Activated T-cell treated with anti-CD3 and anti-CD28 coated beads for 24 hours (primary cell): ENCODE data around the gene FCER2.
A peak's percentile ranks its signal among the peaks of the same experiment; 100 is the strongest.

Experiments
- DNase-seq: peaks from one replicate; pipeline ENCODE4 v3.0.0-alpha.2; 2020; ENCODE audit warnings: low read depth

FCER2 gene

DNA sequence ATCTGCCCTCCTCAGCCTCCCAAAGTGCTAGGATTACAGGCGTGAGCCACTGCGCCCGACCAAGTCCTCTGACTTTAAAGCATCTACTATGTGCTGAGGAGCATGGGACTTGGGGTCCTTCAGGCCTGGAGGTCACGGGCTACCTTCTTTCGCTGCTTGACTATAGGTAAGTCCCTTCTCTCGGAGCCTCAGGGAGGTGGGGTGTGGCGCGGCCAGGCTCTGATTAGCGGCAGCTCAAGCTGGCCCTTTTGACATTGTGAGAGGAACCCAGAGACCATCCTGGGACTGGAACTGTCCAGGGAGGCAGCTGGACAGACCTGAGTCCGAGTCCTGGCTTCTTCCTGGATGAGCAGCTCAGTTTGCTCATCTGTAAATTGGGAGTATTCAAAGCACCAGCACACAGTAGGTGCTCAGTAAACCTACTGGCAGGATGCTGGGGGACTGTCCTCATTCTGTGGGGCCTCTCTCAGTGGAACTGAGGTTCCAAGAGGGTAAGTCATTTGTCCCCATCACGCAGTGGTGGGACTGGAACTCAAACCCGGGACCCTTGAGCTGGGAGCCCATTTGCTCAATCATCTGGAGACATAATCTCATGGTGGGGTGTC, 780 bp downstream of the FCER2 start:
- no peak for DNase-seq

DNA sequence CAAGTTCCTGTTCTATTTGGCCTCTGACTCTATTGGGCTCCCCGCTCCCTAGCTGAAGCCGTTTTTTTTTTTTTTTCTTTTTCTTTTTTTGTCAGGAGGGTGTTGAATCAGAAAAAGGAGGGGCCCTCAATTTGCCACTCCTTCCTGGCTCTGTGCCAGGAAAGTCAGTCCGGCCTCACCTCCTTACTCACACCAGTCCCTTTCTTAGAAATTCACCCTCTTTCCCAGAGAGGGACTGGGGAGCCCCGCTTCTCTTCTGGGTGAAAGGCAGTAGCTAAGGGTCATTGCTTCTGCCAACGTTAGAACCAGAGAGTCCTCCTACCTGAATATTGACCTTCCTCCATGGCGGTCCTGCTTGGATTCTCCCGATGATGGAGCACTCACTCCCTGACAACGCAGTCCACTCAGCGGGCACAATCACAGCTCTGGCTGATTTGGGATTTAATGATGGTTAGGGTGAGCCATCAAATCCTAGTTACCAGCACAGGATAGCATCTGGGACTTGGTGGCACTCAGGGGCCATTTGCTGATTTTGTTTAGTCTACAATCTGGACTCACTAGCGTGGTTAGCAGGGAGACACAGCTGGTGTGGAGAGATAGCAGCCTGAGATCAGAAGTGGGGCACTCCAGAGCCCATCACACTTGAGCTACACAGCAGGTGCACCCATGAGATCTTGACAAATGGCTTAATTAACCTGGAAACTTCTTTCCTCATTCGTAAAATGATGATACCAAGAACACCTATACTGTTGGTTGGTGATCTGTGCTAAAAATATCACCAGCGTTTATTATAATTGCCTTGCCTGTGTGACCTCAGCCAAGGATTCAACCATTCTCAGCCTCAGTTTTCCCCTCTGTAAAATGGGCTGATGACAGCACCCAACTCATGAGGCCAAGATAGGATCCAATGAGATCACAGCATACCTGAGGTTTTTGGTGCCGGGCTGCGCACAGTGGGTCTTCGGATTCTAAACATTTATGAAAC, 2.2 kb downstream of the FCER2 start:
- peak; percentile 35 for DNase-seq

DNA sequence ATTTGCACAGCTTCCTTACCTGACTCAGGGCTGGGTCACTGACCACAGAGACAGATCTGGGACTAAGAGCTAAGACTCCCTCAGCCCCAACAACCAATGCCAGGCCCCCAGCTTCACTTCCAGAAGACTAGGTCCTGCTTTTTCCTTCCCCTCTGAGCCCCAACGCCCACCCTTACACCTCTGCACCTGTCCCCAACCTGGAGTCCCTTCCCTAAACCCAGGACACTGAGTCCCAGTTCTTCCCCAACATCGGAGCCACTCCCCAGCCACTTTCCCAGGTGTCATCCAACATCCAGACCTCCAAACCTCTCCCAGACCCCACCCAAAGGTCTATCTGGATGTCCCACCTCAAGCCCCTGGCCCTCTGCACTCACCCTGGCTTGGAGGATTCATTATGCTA, 2.9 kb downstream of the FCER2 start:
- DNase-seq: no peak

DNA sequence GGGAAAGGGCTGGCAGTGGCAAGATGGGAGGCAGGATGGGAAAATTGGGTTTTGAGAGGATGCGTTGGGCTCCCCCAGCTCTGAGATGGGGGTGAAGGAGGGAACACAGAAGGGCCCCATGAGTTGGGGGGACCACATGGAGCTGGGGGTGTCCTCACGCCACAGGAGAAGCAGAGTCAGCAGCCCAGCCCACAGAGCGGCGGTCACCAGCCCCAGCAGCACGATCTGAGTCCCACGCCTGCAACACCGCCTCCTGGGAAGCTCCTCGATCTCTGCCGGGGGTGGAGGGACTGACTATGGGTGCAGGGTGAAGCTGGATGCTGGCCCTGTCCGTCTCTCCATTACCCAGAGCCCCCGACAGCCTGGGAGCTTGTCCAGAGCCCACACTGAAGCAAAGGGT, 3.3 kb downstream of the FCER2 start:
- no peak for DNase-seq

DNA sequence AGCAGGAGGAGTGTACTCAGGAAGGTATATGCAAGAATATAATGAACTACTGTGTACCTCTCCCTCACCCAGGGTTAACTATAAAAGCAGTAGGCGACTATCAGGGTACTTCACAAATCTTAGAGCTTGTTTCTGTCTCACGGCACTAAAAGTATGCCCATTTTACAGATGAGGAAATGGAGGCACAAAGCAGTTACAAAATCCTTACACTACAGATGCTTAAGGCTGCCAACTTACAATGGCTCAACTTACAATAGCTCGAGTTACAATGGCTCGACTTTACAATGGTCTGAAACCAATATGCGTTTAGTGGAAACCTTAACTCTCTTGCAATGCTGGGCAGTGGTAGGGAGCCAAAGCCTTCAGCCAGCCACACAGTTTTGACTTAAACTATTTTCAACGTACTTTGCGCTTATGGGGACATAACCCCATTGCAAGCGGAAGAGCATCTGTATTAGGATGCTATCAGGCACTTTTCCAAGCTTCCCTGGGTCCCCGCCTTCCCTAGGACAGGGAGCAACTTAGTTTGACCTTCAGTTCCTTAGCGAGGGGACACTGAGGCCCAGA, 4.1 kb downstream of the FCER2 start:
- no peak for DNase-seq

DNA sequence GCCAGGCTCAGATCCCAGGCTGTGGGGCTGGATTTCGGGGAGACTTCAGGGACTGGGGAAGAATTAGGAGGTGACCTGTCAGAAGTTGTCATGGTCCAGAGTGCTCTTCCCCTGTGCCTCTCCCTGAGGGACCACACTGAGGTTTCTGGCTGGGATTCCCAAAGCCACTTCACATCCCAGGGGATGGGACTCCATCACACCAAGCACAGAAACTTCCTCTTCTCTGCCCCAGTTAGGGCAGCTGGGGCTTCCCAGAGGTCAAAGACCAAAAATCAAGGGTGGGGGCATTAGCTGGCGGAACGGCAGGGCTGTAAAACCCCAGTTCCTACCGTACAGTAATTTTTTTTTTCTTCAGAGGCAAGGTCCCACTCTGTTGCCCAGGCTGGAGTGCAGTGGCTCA, 7.4 kb downstream of the FCER2 start:
- no peak for DNase-seq

DNA sequence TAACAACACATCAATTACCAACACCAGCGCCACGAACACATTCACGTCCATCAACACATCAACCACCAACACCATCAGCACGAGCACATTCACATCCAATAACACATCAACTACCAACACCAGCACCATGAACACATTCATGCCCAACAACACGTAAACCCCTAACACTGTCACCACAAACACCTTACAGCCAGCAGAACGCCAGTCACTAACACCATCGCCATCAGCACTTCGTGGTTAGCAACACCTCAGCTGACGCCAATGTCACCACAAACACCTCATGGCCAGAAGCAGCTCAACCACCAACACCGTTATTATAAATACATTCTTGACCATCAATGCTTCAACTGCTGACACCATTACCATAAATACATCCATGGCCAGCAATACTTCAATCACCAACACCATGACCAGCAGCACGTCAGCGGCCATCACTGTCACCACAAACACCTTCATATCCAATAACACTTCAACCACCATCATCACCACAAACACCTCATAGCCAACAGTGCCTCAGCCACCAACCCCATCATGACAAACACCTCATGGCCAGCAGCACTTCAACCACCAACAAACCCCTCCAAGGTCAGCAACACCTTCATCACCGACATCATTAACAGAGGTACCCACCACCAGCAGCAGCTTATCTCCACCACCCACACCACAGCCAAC, 9.4 kb downstream of the FCER2 start:
- DNase-seq: no peak

DNA sequence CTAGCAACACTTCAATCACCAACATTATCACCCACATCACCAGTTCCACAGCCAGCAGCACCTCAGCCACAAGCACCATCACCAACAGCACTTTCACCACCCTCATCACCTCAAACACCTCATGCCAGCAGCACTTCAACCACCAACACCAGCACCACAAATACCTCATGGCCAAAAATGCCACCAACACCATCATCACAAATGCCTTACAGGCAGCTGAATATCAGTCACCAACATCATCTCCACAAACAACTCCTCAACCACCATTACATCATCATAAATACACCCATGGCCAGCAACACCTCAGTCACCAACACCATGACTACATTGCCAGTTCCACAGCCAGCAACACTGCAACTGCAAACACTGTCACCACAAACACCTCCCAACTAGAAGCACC, 10.4 kb downstream of the FCER2 start:
- no peak for DNase-seq

DNA sequence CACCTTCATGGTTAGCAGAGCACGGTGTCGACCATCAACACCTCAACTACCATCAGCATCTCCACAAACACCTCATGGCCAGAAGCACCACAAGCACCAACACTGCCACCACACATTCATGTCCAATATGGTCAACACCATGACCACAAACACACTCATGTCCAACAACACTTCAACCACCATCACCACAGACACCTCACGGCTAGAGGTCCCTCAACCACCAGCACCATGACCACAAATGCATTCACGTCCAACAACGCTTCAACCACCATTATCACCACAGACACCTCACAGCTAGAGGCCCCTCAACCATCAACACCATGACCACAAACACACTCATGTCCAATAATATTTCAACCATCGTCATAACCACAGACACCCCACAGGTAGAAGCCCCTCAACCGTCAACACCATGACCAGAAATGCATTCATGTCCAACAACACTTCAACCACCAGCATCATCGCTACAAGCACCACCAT, 11.1 kb downstream of the FCER2 start:
- DNase-seq: no peak

DNA sequence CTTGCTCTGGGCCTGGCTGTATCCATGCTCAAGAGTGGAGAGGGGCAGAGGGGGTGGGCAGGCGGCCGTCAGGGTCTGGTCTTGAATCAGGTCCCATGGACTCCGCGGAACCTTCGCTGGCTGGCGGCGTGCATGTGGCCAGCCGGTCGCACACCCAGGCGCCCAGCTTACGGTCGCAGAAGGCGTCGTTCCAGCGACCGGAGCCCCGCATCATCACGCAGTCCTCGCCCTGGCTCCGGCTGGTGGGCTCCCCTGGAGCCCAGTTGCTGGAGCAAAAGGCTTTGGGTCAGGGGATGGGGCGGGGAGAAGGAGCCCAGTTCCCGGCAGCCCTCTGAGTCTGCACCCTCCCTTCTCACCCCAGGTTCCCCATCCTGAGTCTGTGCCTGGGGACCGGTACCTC, 12.8 kb downstream of the FCER2 start:
- DNase-seq: no peak

DNA sequence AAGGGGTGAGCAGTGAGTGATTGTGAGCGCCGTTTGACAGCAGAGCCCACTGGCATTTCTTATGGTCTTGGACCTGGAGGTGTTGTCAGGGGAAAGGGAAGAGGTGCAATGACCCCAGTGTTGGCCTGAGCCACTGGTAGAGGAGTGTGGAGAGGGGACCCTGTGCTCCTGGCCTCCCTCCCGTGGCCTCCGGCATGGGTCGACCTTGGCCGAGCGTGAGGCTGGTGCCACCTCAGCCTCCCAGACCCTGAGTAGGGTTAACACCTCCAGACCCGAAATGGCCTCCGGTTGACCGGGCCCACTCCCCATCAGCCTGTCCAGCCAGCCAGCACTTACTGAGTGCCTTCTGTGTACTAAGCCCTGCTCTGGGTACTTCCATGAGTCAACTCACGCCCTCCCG, 14.8 kb downstream of the FCER2 start:
- DNase-seq: no peak

DNA sequence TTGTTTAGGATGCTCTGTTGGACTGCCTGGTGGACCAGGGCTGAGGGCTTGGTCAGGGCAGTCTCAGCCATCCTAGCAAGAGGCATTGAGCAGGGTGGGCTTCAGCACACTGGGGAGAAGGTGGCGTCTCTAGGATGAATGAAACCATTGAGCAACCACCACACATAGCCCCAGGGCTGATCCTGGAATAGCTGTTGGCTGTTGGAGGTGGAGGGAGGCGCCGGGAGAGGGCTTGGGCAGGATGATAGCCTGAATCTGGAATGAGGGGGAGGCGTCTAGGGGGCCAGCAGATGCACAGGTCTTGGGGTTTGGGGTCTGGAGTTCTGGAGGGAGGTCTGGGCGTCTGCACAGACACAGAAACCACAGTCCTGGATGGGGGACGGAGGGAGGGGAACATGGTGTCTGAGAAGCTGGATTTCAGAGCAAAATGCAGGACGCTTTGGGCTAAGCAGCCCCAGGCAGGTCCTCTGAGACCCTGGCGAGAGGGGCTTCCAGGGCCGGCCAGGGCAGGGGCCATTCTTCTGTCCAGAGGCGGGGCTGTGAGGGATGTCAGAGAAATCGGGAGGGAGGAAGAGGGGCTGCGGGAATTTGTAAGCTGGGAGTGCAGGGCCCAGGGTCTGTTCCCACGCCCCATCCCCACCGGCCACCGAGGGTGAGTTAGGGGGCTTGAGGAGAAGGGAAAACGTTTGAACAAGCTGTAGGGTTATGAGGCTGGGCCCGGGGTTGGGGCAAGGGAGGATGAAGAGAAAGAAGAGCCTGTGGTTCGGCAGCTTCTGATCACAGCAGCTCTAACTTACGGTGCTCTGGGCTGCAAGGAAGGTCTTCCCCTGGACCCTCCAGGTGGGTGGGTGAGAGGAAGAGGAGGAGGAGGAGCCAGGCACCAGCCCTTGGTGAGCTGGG, 16.1 kb downstream of the FCER2 start:
- DNase-seq: no peak

DNA sequence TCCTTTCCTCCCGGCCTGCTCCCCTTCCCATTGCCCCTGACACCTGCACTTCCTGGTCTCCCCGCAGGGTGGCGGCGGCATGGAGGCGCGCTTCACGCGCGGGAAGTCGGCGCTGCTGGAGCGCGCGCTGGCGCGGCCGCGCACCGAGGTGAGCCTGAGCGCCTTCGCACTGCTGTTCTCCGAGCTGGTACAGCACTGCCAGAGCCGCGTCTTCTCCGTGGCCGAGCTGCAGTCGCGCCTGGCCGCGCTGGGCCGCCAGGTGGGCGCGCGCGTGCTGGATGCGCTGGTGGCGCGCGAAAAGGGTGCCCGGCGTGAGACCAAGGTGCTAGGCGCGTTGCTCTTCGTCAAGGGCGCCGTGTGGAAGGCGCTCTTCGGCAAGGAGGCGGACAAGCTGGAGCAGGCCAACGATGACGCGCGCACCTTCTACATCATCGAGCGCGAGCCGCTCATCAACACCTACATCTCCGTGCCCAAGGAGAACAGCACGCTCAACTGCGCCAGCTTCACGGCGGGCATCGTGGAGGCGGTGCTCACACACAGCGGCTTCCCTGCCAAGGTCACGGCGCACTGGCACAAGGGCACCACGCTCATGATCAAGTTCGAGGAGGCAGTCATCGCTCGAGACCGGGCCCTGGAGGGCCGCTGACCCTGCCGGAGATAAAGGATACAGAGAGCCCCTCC, 19.6 kb downstream of the FCER2 start:
- DNase-seq: no peak

DNA sequence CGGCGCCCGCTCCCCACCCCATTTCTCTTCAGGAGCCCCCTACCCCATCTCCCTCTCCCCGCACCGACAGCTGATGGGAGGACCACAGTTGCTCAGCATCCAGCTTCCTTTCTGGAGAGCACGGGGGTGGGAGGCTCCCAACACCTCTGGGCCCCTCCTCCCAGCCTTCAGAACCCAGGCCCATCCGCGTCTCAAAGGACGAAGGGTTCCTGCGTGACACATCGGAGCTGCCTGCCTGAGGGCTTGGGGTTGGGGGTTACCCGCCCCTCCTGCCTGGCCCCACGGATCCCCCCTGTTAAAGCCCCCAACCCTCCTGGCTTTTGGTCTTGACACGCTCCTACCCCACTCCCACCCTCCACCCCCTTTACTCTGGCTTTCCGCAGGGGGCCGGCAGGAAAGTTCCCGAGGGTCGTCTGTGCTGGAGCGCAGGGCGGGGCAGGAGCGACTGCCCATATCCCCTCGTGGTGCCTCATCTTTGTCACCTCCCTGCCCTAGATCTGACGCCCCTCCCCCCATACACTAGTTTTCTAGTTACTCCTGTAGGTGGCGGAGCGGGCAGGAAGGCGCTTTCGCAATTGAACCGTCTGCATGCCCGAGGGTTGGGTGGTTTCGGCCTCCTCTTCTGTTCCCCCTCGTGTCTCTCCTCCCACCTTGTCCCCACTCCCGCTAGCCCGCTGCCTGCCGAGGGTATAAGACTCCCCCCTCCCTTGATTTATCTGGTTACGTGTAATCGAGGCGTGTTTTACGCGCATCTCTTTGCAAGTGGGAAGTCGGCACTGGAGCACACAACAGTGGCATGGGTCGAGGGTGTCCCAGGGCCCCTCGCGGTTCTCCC, 20.4 kb downstream of the FCER2 start:
- DNase-seq: peak; percentile 83

DNA sequence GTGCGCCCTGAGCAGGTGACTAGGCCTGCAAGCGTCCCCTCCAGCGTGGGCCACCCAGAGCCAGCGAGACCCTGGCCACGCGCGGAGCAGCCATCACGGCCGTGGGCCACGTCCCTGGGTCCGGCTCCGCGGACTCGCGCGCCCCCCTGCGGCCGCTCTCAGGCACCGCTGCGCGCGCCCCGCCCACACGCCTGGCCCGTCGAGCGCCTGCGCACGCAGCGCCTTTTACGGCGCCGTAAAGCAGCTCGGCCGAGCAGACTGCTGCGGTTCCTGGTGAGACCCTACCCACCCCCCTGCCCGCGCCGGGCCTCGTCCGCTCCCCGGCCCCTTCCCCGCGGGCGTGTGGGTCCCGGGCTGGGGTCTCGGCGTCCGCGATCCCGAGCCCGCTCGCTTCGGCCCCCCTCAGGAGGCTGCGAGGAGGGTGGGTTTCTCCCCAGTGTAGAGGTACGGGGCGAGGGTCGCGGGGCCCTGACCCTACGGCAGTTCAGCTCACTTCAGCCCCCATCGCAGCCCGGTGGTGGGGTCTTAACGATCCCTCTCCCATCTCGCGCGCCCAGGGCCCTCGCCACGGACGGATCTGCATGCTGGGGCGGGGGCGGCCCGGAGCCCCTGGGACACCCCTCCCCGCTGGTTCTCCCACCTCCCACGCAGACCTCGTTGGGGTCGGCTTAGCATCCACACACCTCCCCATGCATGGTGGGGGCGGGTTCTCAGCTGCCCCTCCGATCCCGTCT, 21.2 kb downstream of the FCER2 start, which contains the start of gene TRAPPC5:
TRAPPC5 (plus strand) TSS at position 228 of the 734 bp plus-strand sequence. CDS start 1,421 bp downstream, outside the sequence.
- DNase-seq: peak; percentile 83

DNA sequence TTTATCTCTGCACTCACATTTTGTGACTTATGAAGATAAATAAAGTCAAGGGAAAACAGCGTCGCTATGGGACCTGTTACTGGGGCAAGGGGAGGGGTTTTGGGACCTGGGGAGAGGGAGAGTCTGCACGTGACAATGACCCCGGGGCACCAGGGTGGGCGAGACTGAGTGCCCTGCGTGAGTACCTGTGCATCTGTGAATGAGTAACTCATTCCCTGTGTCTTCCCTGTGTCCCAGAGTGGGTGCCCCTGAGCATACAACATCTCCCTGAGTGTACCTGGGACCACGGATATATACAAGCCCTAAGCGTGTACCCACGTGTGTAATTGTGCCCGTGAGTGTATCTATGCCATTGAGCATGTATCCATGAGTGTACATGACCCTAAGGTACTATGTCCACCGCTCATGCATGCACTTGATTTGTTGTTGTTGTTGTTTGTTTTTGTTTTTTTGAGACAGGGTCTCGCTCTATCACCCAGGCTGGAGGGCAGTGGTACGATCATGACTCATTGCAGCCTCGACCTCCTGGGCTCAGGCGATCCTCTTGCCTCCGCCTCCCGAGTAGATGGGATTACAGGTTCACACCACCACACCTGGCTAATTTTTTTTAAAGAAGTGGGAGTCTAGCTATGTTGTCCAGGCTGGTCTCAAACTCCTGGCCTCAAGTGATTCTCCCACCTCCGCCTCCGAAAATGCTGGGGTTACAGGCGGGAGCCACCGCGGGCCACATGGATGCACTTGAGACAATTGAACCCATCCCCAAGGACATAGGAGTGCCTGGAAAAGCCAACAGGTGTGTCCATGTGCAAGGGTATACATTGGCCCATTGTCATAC, 21.9 kb downstream of the FCER2 start:
- DNase-seq: no peak

DNA sequence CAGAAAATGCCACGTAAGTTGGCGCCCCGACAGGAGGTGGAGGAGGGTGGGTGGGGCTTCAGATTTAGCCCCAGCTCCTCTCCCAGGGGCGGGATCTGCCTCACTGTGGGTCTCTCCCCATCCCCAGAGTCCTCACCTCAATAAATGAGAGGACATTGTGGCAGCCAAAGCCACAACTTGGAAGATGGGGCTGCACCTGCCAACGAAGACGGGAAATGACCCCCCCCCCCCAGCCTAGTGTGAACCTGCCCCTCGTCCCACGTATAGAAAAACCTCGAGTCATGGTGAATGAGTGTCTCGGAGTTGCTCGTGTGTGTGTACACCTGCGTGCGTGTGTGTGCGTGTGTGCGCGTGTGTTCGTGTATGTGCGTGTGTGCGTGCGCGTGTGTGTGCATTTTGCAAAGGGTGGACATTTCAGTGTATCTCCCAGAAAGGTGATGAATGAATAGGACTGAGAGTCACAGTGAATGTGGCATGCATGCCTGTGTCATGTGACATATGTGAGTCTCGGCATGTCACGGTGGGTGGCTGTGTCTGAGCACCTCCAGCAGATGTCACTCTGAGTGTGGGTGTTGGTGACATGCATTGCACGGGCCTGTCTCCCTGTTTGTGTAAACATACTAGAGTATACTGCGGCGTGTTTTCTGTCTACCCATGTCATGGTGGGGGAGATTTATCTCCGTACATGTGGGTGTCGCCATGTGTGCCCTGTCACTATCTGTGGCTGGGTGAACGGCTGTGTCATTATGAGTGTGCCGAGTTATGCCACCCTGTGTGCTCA, 22.8 kb downstream of the FCER2 start:
- DNase-seq: peak; percentile 57
